ENCODE results near the gene RNF223.

DNA sequence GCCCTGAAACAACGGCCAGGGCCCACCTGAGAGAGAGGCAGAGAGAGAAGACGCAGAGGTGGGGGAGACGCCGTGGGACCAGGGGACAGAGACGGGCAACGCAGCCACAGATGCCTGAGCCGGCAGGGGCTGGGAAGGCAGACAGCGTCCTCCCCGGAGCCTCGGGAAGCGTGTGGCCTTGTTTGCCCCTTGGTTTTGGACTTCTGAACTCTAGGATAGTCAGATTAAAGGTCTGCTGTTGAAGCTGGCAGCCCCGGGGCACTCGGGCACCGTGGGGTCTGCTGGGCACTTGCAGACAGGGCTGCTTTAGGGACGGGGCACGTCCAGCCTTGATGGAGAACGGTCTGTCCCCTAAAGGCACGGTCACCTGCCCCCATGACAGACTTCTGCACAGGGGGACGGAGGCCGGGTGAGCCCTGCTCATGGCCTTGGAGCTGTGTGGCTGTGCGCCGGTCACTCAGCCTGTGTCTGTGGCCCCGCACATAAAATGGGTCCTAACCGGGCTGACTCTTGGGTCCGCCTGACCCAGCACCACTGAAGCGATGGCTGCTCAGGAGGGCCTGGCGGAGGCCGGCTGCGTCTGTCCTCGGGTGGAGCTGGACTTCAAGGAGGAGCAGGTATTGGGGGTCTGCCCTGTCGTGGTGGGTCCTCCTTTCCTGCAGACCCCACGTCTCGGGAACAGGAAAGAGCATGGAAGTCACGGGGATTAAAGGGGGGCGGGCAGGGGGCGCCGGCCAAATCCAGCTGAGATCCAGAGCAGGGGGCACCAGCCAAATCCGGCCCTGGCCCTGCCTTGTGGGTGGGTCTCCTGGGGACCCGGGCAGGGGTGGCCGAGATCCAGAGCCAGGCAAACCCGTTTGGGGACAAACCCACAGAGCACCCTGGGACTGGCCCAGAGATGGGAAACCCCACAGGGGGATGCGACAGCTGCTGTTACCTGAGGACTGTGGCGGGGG lies 9.6 kb upstream of the RNF223 start:
- no peak for TF ChIP-seq ARNT (IDR thresholded peaks at IDR 0.05)
- TF ChIP-seq SUZ12 (IDR thresholded peaks at IDR 0.05) = no peak
- TF ChIP-seq ELF4 (IDR thresholded peaks at IDR 0.05) = no peak
- no peak for TF ChIP-seq HDGF (IDR thresholded peaks at IDR 0.05; ENCODE audit: borderline replicate concordance)
- no peak for TF ChIP-seq NFRKB (IDR thresholded peaks at IDR 0.05)
- no peak for TF ChIP-seq FOXA1 (IDR thresholded peaks at IDR 0.05)
- no peak for TF ChIP-seq FOXM1 (IDR thresholded peaks at IDR 0.05; ENCODE audit: borderline replicate concordance)
- no peak for TF ChIP-seq LEF1 (IDR thresholded peaks at IDR 0.05; ENCODE audit: borderline replicate concordance)
- no peak for TF ChIP-seq FOXK2 (IDR thresholded peaks at IDR 0.05)

Data from HEK293T (cell line).